Superior temporal gyrus (tissue), 1 donor: ENCODE results near the gene MAP2.

Source experiments
- DNase-seq: peaks from one replicate; pipeline ENCODE4 v3.0.0-alpha.2; 2016; ENCODE audit errors: extremely low spot score

Gene MAP2, protein sequence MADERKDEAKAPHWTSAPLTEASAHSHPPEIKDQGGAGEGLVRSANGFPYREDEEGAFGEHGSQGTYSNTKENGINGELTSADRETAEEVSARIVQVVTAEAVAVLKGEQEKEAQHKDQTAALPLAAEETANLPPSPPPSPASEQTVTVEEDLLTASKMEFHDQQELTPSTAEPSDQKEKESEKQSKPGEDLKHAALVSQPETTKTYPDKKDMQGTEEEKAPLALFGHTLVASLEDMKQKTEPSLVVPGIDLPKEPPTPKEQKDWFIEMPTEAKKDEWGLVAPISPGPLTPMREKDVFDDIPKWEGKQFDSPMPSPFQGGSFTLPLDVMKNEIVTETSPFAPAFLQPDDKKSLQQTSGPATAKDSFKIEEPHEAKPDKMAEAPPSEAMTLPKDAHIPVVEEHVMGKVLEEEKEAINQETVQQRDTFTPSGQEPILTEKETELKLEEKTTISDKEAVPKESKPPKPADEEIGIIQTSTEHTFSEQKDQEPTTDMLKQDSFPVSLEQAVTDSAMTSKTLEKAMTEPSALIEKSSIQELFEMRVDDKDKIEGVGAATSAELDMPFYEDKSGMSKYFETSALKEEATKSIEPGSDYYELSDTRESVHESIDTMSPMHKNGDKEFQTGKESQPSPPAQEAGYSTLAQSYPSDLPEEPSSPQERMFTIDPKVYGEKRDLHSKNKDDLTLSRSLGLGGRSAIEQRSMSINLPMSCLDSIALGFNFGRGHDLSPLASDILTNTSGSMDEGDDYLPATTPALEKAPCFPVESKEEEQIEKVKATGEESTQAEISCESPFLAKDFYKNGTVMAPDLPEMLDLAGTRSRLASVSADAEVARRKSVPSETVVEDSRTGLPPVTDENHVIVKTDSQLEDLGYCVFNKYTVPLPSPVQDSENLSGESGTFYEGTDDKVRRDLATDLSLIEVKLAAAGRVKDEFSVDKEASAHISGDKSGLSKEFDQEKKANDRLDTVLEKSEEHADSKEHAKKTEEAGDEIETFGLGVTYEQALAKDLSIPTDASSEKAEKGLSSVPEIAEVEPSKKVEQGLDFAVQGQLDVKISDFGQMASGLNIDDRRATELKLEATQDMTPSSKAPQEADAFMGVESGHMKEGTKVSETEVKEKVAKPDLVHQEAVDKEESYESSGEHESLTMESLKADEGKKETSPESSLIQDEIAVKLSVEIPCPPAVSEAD (N-terminal part only)

DNA sequence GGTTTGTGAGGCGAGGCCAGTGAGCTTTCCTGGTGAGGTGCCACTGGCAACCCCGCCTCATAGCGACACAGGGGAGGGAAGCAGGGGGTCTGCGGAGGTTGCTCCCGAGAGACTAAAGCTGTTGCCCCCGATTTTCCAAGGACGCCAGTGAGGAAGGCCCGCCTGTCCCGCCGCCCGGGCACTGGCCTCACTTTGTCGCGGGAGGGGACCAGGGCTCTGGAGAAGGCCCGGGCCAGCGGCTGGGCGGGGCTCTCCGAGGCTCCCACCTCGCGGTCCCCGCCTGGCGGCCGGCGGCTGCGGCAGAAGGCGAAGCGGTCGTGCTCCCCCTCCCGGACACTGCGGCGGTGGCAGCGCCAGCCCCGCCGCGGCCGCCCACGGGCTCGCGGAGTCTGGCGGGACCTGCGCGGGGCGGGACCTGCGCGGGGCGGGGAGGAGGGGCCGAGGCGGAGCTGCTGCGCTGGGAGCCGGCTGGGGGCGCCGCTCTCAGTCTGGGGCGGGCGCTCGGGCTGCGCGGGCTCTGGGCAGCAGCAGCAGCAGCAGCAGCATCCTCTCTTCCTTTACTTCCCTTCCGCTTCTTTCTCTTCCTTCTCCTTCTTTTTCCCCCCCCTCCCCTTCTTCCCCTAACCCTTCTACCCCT lies at the start of gene MAP2:
Gene MAP2 (plus strand): TSS at position 486 of the 637 bp plus-strand sequence. CDS start 229,124 bp downstream, outside the sequence.
- DNase-seq = peak; percentile 82

DNA sequence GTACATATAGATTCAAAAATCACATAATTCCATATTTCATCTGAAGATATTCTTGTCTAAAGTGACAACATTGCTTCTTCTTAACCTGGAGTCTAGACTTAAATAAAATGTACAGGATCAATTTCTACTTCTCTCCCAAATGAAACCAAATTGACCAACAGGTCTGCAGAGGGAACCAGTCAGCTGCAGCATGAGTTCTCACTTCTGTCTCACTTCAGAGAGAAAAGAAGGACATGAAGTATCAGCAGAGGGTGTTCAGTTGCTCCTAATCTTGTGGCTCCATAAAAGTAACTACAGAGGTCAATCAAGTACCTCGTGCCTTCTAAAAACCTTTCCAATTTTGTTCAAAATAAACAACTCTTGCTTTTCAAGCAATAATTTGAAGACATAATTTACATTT lies 47.2 kb upstream of the MAP2 start:
- no peak for DNase-seq

DNA sequence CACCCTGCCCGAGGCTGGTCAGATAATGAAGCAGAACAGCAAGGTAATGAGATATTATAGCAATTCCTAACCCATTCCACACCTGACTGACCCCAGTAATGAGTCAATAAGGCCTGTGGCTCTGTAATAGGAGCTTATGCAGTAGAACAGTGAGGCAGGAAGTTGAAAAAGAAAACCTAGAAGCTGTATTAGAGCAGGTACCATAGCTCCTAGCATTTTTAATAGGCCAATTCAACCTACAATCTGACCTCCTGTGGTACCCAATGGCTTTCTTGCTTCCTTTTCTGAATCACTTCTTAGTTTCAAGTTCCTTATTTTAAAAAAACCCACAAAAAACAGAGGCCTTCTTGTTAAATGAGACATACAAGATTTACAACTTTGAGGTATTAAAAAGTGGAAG lies 43.6 kb upstream of the MAP2 start:
- DNase-seq = no peak

DNA sequence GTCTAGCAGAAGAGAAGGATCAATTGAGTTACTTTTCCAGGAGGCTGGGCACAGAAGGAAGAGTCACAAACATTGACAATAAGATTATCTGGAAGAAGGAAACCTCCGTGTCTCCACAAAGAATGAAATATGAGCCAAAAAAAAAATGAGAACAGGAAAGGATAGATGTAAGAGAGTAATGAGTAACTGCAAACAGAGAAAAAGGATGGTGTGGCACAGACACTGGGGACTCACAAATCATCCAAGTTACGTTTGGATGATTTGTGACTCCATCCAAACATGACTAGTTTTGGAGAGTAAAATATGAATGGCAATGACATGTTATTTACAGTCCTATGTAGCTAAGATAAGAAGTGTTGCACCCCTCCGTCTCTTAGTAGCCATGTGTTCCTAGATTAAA lies 42.8 kb upstream of the MAP2 start:
- no peak for DNase-seq

DNA sequence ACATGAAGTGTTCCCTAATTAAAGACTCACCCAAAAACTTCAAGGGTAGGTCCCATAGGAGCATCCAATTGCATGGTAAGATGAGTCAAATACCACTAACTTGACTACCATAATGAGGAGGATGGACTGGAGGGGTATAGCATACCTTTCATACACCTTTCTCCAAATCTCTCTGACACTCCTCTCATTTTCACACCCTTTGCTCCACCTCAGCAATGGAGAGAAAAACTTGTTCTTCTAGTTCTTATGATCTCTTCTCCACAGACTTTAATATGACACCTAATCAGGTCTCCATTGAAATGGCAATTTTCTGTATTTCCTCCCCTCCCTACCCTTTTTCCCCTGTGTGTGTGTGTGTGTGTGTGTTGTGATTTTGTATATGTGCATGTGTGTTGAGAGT lies 41.1 kb upstream of the MAP2 start:
- DNase-seq = no peak

DNA sequence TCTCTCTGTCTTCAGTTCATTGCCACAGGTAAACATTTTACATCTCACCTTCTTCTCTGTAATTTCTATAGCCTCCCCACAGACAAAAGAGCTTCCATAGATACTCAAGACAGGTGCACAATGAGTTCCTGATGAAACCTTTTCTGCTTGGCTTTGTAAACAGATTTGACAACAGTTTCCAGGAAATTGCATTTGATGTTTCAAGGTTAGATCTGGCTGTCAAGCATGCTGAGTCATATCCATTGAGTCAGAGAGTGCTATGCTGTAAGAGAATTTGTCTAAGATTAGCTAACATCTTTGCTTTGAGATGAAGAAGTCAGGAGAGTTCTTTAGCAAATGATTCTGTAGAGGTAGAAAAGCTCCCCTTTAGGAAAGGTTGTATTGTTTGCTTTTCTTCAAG lies 40.6 kb upstream of the MAP2 start:
- DNase-seq = no peak

DNA sequence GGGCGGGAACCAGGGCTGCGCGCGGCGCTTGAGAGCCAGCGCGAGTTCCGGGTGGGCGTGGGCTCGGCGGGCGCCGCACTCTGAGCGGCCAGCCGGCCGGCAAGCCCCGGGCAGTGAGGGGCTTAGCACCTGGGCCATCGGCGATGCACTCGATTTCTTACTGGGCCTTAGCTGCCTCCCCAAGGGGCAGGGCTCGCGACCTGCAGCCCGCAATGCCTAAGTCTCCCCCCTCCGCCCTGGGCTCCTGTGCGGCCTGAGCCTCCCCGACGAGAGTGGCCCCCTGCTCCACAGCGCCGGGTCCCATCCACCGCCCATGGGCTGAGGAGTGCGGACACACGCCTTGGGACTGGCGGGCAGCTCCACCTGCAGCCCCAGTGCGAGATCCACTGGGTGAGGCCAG lies 36.5 kb upstream of the MAP2 start:
- DNase-seq = no peak

DNA sequence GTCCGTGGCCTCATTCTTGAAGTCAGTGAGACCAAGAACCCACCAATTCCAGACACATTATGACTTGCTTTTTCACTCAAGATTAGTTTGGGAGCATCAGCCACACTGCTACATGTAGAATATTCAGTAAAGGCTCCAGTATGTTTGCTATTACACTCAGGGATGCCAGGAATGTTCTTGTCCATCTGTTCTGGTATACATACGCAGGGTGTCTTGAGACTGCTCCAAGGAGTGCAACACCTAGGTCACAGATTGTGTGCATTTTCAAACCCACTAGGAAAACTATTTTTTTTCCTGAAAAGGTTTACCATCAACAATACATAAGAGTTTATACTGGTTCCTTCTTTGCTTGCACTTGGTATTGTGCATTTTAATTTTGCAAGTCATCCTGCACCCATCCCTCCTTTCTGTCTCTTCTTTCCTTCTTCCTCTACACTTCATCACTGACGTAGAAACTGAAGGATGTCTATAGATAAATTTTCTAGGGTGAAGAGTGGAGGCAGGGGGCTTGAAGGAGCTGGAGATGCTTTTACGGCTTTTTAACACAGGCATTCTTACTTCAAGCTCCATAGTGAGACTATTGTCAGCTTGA lies 35.3 kb upstream of the MAP2 start:
- DNase-seq = peak; percentile 45

DNA sequence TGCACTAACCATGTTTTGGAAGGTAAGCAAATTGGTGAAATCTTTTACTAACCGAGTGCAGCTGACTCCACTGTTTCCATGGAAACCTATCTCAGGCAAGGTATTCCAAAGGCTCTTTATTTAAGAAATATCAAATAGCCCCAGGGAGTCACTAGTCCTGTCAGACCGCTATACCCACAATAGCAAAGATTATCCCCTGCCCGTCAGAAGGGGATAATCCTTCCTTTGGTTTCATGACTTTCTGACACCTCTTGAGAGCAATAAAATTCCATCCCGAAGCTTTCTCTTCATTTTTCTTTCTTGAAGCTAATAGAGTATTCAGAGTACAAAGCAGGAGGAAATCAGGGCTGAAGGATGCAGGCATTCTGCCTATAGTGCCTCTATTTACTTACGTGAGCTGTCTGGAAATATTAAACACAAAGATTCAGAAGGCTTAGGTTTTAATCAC lies 34.7 kb upstream of the MAP2 start:
- DNase-seq = peak; percentile 66

DNA sequence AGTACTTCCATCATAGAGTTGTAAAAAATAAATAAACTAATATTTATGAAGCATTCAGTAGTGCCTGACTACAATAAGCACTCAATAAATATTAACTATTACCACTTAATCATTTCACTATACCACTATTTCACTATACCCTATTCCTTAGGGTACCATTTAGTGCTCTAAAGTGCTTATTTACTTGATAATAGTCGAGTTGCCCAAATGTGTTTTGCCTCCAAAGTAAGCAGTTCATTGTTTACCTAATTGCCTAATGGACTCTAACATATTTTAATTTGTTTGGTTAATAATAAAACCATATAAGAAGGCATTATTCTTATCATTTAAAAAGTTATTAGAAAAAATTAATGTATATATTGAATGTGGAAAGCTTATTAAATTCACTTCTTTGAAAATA lies 33.0 kb upstream of the MAP2 start:
- no peak for DNase-seq

DNA sequence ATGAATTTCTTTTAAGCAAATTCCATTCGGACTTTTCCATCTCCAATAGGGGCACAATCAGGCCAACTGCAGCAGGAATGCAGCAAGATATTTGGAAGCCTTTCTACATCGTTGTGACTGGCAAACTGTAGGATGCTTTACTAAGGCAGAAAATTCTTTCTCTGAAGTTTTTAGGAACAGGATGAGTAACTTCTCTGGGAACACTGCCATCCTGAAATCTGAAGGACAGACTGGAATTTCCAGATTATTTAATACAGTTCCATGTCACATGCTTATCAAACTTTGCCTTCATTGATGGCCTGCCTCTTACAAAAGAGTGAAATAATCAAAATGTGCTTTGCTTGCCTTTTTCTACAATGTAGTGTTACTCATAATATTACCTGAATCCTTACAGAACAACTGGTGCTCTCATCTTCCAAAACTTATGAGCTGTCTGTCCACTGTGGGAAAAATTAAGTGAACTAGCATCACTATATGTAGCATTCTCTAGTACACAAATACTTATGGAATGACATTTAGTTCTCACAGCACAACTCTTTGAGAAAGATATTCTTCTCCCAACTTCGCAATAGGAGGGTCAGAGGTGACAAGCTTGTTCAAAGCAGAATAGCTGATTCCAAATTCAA lies 32.0 kb upstream of the MAP2 start:
- no peak for DNase-seq

DNA sequence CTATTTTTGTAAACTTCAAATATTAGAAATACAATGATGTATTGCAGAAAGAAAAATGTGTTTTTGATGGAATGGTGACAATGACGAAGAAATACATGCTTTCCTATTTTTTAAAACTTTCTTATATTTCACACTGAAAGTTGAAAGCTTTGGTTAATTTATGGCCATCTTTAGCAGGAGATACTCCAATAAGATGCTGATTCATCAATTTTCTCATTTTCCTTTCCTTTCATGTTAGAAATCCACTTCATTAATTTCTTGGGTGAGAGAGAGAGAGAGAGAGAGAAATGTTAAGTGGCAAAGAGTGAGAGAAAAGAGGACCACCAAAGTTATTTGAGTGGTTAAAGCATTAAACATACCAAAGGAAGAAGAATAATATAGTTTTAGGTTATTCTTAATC lies 28.6 kb upstream of the MAP2 start:
- DNase-seq = no peak

DNA sequence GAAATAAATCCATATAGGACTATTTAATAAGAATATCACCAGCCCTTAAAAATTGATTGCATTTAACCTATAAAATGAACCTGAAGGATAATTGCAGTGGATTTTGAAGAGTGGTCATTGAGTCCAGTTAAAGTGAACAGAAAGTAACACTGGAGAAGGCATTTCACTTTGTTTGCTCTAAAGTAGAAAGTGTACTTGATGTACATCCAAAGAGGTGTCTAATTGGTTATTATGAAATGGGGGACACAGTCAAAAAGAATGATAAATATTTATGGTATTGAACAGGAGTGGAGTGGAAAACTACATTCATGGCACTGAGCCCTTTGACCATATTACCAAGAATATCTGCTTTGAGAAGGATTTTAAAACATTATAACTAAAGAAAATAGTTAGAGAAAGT lies 28.2 kb upstream of the MAP2 start:
- no peak for DNase-seq

DNA sequence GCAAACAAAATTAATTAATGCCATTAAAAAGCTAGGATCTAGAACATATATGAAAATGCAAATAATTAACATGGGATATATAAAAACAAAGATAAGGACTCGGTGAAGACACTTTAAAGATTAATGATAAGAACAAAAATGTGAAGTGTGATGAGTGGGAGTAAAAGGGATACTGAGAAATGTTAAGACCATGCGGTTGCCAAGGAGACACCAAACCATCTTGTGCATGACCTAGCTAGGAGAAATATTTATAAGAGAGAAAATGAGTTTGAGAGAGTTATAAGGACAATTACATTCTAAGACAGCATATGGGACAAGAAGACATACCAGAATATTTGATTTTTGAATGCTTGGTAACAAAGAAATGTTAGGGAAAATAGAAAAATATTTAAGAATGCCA lies 25.4 kb upstream of the MAP2 start:
- no peak for DNase-seq

DNA sequence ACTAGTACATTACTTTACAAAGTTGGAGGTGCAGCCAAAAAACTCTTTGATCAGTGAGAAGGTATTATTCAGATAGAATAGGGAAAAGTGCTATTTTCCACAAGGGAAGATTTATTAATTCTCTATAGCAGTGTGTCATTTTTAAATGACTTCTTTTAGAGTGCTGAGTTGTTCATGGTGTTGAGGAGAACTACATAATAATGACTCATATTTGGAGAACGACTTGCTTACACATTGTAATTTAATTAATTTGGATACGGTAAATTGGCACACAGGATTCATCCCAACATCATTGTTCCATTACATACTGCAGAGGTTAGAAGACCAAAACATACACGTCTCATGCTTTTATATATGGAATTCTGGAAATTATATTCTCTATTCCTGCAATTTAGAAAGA lies 22.1 kb upstream of the MAP2 start:
- DNase-seq = no peak

DNA sequence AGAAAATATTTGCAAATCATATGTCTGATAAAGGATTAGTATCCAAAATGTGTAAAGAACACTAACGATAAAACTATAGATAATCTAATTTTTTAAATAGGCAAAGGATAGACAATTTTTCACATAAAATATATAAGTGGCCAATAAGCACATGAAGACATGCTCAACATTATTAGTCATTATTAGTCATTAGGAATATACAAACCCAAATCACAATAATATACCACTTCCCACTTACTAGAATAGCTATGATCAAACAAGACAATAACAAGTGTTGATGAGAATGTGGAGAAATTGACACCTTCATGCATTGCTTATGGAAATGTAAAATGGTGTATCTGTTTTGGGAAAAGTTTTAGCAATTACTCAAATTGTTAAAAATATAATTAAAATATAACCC lies 12.6 kb upstream of the MAP2 start:
- no peak for DNase-seq

DNA sequence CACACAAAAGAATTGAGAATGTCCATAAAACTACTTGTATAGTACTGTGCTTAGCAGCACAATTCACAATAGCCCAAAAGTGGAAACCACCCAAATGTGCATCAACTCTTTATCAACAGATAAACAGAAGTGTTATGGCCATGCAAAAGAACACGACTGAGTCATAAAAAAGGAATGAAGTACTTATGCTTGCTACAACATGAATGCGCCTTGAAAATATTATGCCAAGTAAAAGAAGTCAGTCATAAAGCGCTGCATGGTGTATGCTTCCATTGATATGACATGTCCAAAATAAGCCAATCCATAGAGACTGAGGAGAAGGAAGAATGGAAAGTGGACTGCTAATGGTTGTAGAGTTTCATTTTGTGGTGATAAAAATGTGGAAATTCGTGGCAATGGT lies 12.1 kb upstream of the MAP2 start:
- no peak for DNase-seq

DNA sequence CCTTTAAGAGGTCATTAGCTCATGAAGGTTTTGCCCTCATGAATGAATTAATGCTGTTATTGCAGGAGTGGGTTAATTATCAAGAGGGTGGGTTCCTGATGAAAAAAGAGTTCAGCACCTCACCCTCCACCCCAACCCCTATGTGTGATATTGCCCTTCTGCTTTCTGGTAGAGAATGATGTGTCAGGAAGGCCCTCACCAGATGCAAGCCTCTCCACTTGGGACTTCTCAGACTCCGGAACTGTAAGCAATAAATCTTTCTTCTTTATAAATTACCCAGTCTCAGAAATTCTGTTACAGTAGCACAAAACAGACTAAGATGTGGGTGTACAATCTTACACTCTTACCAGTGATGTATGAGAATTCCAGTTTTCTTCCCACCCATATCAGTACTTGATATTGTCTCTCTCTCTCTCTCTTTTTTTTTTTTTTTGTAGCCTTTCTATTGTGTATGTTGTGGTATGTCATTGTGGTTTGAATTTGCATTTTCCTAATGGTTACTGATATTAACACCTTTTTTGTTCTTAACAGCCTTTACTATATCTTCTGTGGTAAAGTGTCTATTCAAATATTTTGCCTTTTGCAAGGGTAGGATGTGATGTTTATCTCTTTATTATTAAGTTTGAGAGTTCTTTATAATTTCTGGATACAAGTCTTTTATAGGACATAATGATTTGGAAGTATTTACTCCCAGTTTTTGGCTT lies 10.4 kb upstream of the MAP2 start:
- no peak for DNase-seq

DNA sequence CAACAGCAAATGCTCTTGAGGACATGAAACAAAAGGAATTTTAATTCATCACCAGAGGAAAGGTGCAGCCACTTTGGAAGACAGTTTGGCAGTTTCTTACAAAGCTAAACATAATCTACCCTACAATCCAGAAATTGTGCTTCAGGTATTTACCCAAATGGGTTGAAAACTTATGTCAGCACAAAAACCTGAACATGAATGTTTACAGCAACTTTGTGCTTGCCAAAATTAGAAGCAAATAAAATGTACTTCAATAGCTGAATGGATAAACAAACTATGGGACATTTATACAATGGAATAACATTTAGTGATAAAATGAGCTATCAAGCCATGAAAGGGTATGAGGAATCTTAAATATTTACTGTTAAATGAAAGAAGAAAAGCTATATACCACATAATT lies 6.9 kb upstream of the MAP2 start:
- no peak for DNase-seq

DNA sequence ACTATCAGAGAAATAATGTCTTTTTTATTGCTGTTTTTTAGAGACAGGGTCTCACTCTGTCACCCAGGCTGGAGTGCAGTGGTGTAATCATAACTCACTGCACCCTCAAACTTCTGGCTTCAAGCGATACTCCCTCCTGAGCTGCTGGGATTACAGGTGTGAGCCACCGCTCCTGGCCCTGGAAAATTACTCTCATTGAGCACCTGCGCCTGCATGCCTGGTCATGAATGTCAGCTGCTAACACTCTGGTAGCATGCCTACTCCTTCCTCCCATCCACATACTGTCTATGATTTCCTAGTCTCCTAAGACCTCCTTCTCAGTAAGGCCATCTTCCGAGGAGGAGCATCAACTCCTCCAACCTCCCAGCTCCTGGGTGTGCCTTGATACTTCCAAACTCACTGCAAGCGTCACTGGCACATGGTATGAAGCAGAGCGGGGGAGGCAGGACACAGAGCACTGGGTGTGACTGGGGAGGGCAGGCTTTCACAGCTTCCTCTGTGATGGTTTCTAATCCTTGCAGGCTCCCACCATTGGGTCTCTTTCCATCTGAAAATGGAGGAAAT lies 1.6 kb upstream of the MAP2 start:
- no peak for DNase-seq
